Measurements from ENCODE around the gene ROR1. TPM values are rescaled to one million over a fixed set of nuclear protein-coding genes. Genes with fewer than 3 reads are reported as not detected.

The ROR1 gene
- total RNA-seq, 6 donors from 2014 or later: 19.7 to 39.8 (median 28.5) TPM

DNA sequence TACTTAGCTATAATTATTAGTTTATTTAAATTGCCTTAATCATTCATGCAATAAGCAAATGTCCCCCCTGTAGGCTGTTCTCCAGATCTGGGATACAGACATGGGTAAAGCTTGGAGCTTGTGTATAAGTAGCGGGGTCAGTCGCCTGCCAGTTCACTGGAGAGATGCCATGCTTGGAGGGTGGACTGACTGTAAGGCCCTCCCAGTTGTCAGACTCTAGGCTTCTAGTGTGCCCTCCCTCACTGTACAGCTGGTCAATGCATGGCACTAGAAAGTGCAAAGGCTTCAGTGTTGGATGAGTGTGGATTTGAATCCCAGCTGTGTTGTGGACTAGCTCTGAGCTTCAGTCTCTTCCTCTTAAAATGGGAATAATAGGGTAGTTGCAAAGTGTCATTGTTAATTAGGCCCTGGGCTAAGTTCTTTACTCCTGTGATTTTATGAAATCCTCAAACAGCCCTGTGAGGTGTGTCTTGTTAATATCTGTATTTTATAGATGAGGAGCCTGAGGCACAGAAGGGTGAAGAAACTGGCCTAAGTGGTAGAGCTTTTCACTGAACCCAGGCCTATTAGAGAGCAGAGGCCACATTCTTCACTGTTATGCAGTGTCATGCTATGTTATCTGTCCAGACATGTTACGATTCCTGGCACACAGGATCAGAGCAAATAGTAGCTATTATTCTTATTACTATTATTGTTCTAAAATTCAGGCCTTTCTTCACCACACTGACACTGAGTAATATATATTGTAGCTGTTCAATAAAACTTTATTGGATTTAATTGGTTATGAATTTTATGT is 85.9 kb downstream of the ROR1 start:
- 82 to 90% methylated on average over 2 to 3 of the region's 3 CpGs for WGBS, 2 donors
- H3K4me3 ChIP-seq: no peak overlapping the region

DNA sequence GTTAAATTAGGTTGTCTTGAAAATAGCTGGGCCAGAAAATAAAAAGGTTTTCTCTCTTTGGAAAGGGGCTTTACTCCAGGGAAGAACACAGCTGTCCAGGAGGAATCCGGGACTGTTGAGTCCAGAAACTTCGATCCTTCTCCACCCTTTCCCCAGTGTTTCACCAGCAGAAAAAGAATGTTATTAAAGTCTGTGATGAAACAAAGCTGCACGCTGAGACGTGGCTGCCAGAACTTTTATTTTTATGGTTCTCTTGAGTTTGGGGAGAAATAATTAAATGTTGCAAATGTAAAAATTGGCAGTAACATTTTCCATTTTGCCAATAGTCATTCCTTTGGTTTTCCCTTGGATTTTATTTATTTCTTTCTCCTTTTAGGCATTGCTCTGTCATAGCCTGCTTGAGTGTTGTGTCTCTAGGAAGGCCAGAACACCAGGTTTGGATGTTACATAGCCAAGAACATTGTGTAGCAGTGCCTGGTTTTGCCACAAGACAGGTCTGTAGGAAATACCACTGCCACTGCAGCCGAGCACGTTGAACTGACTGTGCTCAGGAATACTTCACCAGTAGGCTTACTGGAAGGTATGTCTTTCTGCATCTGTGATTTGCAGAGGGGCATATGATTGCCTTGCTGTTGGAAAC is 87.4 kb downstream of the ROR1 start:
- no peaks in the 10 kb centered on the region for H3K9me3 ChIP-seq
- H3K27ac ChIP-seq: no peak overlapping the region
- no peaks in the 10 kb centered on the region for H3K27me3 ChIP-seq
- H3K36me3 ChIP-seq: no peaks in the 10 kb centered on the region
- no peak for DNase-seq
- TF ChIP-seq POLR2A (IDR thresholded peaks at IDR 0.05): no peak
- no peak for TF ChIP-seq EP300 (IDR thresholded peaks at IDR 0.05)
- TF ChIP-seq, protein P1, sequence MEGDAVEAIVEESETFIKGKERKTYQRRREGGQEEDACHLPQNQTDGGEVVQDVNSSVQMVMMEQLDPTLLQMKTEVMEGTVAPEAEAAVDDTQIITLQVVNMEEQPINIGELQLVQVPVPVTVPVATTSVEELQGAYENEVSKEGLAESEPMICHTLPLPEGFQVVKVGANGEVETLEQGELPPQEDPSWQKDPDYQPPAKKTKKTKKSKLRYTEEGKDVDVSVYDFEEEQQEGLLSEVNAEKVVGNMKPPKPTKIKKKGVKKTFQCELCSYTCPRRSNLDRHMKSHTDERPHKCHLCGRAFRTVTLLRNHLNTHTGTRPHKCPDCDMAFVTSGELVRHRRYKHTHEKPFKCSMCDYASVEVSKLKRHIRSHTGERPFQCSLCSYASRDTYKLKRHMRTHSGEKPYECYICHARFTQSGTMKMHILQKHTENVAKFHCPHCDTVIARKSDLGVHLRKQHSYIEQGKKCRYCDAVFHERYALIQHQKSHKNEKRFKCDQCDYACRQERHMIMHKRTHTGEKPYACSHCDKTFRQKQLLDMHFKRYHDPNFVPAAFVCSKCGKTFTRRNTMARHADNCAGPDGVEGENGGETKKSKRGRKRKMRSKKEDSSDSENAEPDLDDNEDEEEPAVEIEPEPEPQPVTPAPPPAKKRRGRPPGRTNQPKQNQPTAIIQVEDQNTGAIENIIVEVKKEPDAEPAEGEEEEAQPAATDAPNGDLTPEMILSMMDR (IDR thresholded peaks at IDR 0.05): no peak
- no peak for TF ChIP-seq POLR2AphosphoS5 (IDR thresholded peaks at IDR 0.05)
- no peak overlapping the region for H3K4me3 ChIP-seq
- 74 to 77% methylated on average over 6 of the region's 6 CpGs for whole genome bisulfite sequencing, 2 donors
- peak in 1 of 2 donors; percentile 84 for ATAC-seq (ENCODE audit: low FRiP score in 2 of 2)
- H3K4me1 ChIP-seq: no peaks in the 10 kb centered on the region

More for the DNA sequence above, 85.9 kb downstream of the ROR1 start:
- DNase-seq (no peak), ATAC-seq (ENCODE audit: low FRiP score in 2 of 2) (no peak)
- no peak for TF ChIP-seq POLR2A (IDR thresholded peaks at IDR 0.05)
- TF ChIP-seq, protein P1 (IDR thresholded peaks at IDR 0.05): no peak
- no peak for TF ChIP-seq POLR2AphosphoS5 (IDR thresholded peaks at IDR 0.05)
- TF ChIP-seq EP300 (IDR thresholded peaks at IDR 0.05): no peak
- H3K4me1 ChIP-seq: no peaks in the 10 kb centered on the region
- H3K27ac ChIP-seq: no peak overlapping the region
- H3K36me3 ChIP-seq: no peaks in the 10 kb centered on the region
- peaks cover 0 to 3% (median 0%) of the 10 kb centered on the region in 4 donors for H3K9me3 ChIP-seq
- H3K27me3 ChIP-seq: no peaks in the 10 kb centered on the region

DNA sequence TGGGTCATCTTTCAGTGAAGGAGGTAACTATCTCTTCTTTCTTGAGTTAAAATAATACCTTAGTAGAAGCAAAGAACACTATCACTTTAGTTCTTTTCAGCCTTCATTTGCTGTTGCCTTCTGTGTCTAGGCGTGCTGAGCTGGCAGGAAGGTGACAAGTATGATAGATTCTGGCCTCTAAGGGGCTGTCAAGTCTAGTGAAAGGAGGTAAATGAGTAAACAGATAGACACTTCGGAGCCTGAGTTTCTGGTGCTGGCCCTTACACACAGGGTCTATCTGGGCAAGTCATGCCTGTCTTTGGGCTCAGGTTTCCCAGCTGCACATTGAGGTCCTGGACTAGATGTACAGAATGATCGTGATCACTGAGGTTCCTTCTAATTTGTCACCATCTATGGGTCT is 89.3 kb downstream of the ROR1 start:
- WGBS, 2 donors: 80 to 83% methylated on average over 3 of the region's 3 CpGs
- Histone ChIP-seq H3K9me3 (no peaks in the 10 kb centered on the region), H3K36me3 (no peaks in the 10 kb centered on the region), H3K27me3 (no peaks in the 10 kb centered on the region), H3K4me1 (no peaks in the 10 kb centered on the region), H3K27ac (no peak overlapping the region), H3K4me3 (no peak overlapping the region)
- no peak for ATAC-seq (ENCODE audit: low FRiP score in 2 of 2)
- no peak for TF ChIP-seq EP300 (IDR thresholded peaks at IDR 0.05)
- no peak for TF ChIP-seq POLR2AphosphoS5 (IDR thresholded peaks at IDR 0.05)
- TF ChIP-seq, protein P1 (IDR thresholded peaks at IDR 0.05): no peak
- TF ChIP-seq POLR2A (IDR thresholded peaks at IDR 0.05): no peak
- no peak for DNase-seq

- WGBS, 2 donors: 83 to 88% methylated on average over 4 of the region's 4 CpGs
- ATAC-seq (ENCODE audit: low FRiP score in 2 of 2): no peak
- DNase-seq: no peak
Measured at GRCh38 chr1:63864224-63864641, 90.4 kb downstream of the ROR1 start.

More at GRCh38 chr1:63864224-63864641, 90.4 kb downstream of the ROR1 start:
- H3K4me3 ChIP-seq: no peak overlapping the region
- H3K27ac ChIP-seq: no peak overlapping the region
- H3K4me1 ChIP-seq: no peaks in the 10 kb centered on the region
- no peaks in the 10 kb centered on the region for H3K27me3 ChIP-seq
- no peaks in the 10 kb centered on the region for H3K9me3 ChIP-seq
- H3K36me3 ChIP-seq: no peaks in the 10 kb centered on the region
- TF ChIP-seq POLR2AphosphoS5 (IDR thresholded peaks at IDR 0.05) (no peak), EP300 (IDR thresholded peaks at IDR 0.05) (no peak), POLR2A (IDR thresholded peaks at IDR 0.05) (no peak)
- TF ChIP-seq, protein P1 (IDR thresholded peaks at IDR 0.05): no peak
